SKM-1 (cell line): Measurements from ENCODE around the gene AARS2.

ENCODE experiments used
- DNase-seq: peaks from one replicate; lab custom pipeline; 2025; ENCODE audit not compliant: unreplicated experiment; lab: John Stamatoyannopoulos, UW

The AARS2 gene

DNA sequence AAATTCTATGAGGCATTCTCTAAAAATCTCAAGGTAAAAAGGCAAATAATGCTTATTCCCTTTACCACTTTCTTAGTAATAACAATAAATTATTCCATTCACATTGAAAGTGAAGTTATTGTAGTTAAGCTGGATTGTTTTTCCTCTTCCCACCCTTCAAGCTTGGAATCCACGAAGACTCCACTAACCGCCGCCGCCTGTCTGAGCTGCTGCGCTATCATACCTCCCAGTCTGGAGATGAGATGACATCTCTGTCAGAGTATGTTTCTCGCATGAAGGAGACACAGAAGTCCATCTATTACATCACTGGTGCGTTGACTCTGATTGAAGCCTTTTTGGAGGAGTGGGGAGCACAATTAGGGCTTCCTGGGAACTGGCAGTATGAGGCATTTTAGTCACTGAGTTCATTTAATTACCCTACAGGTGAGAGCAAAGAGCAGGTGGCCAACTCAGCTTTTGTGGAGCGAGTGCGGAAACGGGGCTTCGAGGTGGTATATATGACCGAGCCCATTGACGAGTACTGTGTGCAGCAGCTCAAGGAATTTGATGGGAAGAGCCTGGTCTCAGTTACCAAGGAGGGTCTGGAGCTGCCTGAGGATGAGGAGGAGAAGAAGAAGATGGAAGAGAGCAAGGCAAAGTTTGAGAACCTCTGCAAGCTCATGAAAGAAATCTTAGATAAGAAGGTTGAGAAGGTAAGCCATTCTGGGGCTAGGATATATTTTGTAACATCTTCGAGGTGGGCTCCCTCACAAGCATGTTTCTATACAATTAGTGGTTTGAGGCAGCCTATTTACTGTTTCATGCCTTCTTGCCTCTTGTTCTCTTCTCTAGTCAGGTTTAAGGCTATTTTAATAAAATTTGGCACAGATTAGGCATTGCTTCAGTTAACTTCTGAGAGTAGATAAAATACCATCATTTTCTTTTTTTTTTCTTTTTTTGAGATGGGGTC lies 61.3 kb downstream of the AARS2 start:
- no peak for DNase-seq

DNA sequence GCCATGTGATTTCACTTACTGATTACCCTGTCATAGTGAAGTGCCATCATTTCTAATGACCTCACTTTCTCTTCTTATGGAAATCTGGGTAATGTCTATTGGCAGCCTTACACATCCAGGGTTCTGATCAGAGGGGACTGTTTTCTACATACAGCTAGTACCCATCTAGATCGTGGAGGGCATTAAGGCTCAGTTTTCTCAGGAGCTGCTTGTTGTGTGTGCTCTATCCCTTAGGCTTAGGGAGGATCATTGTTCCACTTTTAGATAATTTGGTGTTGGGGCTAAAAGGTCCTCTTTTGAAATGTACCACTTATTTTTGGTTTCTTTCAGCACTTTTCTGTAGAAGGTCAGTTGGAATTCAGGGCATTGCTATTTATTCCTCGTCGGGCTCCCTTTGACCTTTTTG lies 62.4 kb downstream of the AARS2 start:
- no peak for DNase-seq

- DNase-seq: no peak
These were observed 63.0 kb downstream of the AARS2 start for GRCh38 chr6:44250067-44250717.
